ENCODE measurements around the gene MAP2K1.
"Not testable (repeated sequence)": the region's sequence is repeated elsewhere in the genome, so short reads cannot be mapped to it uniquely, and the experiment has no call there.

The MAP2K1 gene

DNA sequence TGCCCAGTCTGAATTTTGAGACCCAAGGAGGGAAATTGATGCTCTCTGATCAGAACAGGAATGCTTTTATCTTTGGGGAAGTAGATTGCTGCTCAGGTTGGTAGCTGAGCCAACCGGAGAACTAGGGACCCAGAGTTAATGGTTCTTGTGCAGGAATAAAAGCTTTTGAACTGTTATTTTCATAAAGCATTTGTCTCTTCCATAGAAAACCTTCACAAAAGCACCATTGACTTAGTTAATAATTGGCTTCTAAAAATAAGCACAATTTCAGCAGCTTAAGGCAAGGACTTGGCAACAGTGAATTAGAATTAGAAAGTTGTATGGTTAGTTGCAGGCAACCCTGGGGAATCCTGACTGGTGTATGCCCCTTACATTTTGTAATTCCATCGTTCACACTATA, 53.8 kb downstream of the MAP2K1 start:
- H3K4me3 ChIP-seq (ENCODE audit: low read depth, low read length): no peak overlapping the region
- TF ChIP-seq, protein P1, sequence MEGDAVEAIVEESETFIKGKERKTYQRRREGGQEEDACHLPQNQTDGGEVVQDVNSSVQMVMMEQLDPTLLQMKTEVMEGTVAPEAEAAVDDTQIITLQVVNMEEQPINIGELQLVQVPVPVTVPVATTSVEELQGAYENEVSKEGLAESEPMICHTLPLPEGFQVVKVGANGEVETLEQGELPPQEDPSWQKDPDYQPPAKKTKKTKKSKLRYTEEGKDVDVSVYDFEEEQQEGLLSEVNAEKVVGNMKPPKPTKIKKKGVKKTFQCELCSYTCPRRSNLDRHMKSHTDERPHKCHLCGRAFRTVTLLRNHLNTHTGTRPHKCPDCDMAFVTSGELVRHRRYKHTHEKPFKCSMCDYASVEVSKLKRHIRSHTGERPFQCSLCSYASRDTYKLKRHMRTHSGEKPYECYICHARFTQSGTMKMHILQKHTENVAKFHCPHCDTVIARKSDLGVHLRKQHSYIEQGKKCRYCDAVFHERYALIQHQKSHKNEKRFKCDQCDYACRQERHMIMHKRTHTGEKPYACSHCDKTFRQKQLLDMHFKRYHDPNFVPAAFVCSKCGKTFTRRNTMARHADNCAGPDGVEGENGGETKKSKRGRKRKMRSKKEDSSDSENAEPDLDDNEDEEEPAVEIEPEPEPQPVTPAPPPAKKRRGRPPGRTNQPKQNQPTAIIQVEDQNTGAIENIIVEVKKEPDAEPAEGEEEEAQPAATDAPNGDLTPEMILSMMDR (IDR thresholded peaks at IDR 0.05; ENCODE audit: insufficient read depth, low read depth, low read length, missing control alignments): no peak
- DNase-seq (ENCODE audit: low read depth): no peak

DNA sequence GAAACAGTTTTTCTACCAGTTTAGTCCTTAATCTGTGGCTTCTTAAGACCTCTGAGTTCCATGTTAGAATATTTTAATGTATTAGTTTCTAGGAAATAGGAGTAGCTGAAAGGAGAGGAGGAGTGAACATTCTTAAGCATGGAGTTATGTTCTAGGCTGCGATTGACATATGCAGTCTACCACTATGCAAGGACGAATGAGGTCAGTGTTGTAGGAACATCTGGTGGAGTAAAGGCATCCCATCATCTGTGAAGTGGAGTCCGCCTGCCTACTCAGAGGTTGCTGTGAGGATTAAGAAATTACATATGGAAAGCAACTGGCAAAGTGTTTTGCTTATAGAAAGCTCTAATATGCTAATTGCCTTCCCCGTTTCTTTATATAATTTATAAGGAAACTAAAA, 65.7 kb downstream of the MAP2K1 start:
- H3K4me3 ChIP-seq (ENCODE audit: low read depth, low read length): no peak overlapping the region

DNA sequence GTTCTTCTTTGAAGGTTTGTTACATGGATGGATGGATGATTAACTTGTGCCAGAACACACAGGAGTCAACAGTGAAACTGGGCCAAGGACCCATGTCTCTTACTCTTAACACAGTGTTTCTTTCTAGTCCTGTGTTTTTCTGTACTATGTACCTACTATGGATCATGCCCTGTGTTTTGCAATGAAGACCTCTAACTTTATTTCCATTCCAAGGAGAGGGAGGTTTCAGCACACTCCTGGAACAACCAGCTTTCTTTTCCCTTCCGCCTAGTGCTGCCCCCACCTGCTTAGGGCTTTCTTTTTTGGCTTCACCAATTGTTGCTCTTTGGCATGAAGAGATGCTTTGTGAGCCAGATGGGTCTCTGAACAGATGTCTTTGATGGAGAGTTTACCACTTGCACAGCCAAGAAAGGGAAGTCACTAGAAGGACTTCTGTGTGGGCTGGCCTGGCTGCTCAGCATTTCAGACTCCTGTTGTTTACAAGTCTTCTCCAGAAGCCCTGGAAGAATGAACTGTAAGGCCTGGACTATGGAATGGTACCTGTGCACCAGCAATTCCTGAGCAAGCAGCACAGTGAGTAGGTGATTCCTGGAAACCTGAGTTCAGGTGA, 66.4 kb downstream of the MAP2K1 start:
- H3K4me3 ChIP-seq (ENCODE audit: low read depth, low read length): no peak overlapping the region
- TF ChIP-seq, protein P1 (IDR thresholded peaks at IDR 0.05; ENCODE audit: insufficient read depth, low read depth, low read length, missing control alignments): no peak
- DNase-seq (ENCODE audit: low read depth): no peak

More for the DNA sequence above, 65.7 kb downstream of the MAP2K1 start:
- no peak for DNase-seq (ENCODE audit: low read depth)
- TF ChIP-seq, protein P1 (IDR thresholded peaks at IDR 0.05; ENCODE audit: insufficient read depth, low read depth, low read length, missing control alignments): no peak

DNA sequence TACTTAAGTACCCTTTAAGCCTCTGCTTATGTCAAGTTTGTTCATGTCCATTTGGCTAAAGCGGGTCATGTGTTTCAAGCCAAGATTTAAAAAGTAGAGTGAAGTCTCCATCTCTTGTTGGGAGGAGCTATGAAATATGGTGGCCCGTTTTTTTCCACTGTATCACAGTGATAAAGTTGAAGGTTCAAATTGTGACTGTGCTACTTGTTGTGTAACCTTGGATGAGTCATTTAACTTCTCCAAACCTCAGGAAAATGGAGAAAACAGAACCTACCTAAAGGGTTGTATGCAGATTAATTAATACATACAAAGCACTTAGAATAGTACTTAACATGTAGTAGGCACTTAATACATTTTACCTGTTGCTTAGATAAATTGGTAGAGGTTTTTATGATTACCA, 67.4 kb downstream of the MAP2K1 start:
- DNase-seq (ENCODE audit: low read depth): no peak
- TF ChIP-seq, protein P1 (IDR thresholded peaks at IDR 0.05; ENCODE audit: insufficient read depth, low read depth, low read length, missing control alignments): no peak

DNA sequence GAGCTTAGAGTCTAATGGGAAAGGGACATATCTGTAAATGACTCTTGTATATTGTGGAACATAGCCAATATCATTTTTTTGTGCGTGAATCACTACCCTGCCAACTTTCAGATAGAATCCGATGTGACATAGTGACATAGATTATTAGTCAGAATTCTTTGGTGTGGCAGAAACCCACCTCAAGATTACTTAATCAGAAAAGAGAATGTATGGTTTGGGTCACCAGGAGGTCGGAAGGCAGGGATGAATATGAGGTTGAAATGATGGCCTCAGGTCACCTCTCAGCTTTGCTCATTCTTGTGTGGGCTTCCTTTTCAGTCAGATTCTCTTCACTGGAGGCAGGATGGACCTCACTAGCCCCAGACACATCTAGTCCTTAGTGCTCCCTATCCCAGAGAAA, 69.5 kb downstream of the MAP2K1 start:
- no peak for DNase-seq (ENCODE audit: low read depth)
- TF ChIP-seq, protein P1 (IDR thresholded peaks at IDR 0.05; ENCODE audit: insufficient read depth, low read depth, low read length, missing control alignments): no peak
- no peak overlapping the region for H3K4me3 ChIP-seq (ENCODE audit: low read depth, low read length)

More for the DNA sequence above, 67.4 kb downstream of the MAP2K1 start:
- no peak overlapping the region for H3K4me3 ChIP-seq (ENCODE audit: low read depth, low read length)

DNA sequence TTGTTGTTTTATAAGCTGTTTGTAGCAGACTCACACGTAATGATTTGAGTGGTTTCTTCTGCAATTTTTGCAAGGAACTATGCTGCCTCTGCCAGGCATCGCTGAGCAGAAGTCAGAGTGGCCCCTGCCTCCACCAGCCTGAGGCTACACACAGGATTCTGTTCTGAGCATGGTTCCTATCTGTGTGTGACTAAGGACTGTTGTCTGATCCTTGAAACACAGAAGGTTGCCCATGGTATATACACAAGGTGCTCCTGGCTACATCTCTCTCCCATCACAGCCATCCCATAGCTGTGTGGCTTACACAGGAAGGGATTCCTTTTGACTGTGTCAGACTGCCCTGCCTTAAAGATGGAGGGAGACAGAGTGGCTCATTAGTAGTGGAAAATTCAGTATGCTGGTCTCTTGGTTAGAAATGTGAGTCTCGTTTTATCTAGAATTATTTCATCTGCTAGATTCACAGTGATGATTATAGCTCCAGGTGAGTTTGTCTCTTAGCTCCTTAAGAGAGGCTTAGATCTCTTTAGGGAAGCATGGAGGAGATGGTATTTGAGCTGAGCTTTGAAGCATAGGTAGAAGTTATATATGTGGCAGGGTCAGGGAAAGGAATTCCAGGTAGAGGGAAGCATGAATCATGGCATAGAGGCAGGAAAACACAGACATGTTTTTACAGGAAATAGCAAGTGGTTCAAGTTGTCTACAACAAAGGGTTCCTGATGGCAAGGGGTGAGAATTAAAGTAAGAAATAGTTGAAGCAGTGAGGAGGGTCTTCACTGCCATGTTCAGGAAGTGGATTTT, 73.3 kb downstream of the MAP2K1 start:
- TF ChIP-seq, protein P1 (IDR thresholded peaks at IDR 0.05; ENCODE audit: insufficient read depth, low read depth, low read length, missing control alignments): no peak
- no peak overlapping the region for H3K4me3 ChIP-seq (ENCODE audit: low read depth, low read length)
- DNase-seq (ENCODE audit: low read depth): no peak

DNA sequence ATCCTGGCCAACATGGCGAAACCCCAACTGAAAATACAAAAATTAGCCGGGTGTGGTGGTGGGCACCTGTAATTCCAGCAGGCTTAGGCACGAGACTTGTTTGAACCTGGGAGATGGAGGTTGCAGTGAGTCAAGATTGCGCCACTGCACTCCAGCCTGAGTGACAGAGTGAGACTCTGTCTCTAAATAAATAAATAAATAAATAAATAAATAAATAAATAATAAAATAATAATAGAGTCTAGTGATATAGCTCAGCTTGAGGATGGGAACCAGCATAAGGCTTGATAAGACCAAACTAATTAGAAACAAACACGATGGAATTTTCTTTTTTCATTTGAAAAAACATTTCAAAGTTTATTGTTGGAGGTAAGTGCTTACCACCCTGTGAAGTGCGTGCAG, 74.6 kb downstream of the MAP2K1 start:
- not testable (repeated sequence) for DNase-seq (ENCODE audit: low read depth); H3K4me3 ChIP-seq (ENCODE audit: low read depth, low read length)
